HG02678 (cell line): ENCODE results near the gene NDUFAF3.

Source experiments
- ATAC-seq: cut with Tn5 transposase; IDR thresholded peaks from one replicate; pipeline ENCODE4 v1.9.1; 2021; ENCODE audit warnings: mild to moderate bottlenecking, moderate library complexity; ENCODE audit not compliant: unreplicated experiment

The NDUFAF3 gene

DNA sequence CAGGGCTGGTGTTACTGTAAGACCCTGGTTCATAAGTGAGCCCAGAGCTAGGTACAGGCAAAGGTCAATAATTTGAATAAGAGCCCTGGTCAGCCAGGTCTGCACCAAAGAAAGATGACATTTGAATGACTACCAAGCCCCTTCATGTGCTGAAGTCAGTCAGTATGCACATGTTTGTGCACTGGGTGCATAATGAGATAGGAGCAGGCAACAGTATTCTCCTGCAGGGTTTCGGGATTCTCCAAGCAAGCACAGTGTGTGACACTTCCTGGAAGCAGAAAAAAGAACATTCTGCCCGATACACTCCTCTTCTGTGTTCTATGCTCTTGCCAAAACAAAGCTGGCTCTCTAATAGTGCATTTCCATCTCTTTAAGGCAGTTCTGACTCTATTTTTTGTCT lies 12.7 kb downstream of the NDUFAF3 start:
- no peak for ATAC-seq

DNA sequence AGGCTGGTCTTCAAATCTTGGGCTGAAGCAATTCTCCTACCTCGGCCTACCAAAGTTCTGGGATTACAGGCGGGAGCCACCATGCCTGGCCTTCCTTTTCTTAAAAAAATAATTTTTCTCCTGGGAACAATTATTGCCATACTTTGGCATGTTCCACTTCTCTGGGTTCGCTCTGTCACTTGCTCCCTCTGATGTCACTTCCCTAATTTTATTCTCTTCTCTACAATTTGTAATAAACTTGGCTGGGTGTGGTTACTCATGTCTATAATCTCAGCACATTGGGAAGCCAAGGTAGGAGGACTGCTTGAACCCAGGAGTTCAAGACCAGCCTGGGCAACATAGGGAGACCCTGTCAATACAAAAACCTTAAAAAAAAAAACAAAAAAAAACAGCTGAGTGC lies 13.4 kb downstream of the NDUFAF3 start:
- ATAC-seq = no peak

DNA sequence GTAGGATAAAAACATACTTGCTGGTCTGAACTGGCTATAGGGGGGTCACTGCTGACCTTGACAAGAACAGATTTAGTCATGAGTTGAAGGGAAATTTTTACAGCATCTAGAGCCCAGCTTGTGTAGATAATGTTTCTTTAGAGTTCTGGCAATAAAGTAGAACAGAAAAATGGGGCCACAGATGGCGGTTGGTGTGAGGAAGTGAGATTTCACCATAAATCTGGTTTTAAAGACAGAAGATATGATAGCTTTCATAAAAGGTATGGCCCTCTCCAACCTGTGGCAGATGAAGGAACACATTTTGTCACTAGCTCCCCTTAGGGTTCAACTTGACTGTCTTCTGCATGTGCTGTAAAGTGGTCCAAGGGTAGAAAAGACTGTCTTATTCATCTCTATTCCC lies 31.6 kb downstream of the NDUFAF3 start:
- no peak for ATAC-seq

DNA sequence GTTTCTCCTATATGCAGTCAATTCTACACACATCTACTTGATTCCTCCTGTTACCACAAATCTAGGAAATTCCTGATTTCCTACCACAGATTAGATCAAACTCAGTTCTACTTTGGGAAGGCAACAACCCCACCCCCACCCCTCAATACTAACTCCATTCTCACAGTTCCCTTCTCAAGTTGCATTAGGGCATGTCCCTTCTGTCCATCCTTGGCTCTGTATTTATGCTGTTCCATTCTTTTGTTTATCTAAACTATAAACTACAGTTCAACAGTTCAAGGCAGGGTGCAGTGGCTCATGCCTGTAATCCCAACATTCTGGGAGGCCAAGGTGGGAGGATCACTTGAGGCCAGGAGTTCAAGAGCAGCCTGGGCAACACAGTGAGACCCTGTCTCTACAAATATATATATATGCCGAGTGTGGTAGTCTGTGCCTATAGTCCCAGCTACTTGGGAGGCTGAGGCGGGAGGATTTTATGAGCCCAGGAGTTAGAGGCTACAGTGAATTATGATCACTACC lies 32.5 kb downstream of the NDUFAF3 start:
- no peak for ATAC-seq

DNA sequence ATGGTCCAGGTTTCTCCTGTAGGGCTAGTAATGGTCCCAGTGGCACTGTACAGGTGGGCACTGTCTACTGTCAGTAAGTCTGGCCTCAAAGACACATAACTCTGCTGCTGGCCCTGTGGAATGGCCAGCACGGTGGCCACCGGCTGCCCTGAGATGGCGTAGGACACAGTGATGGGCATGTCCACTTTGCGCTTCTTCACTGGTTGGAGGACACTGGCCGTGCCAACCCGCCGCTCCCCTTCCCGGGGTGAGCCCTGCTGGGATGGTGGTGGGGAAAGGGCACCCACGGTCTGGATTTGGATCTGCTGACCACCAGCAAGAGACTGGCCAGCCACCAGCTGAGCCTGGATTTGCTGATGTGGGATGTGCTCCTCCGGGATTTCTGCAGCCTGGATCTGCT lies 35.3 kb downstream of the NDUFAF3 start:
- no peak for ATAC-seq

DNA sequence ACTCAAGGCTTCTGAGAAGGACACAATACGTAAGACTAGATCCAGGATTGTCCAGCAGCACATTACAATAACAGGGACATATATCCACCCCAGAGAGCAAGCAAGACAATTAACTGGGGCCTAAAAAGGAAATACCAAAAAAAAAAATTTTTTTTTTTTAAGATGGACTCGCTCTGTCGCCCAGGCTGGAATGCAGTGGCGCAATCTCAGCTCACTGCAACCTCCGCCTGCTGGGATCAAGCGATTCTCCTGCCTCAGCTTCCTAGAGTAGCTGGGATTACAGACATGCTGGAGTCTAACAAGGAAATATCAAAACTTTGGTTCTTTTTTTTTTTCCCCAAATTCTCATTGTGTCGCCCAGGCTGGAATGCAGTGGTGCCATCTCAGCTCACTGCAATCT lies 36.1 kb downstream of the NDUFAF3 start:
- no peak for ATAC-seq
